NCI-H1105 treated with DMSO at 0.1 percent for 48 hours (cell line): ENCODE data around the gene PIGS.
"Not testable (repeated sequence)": the region's sequence is repeated elsewhere in the genome, so short reads cannot be mapped to it uniquely, and the experiment has no call there.

ENCODE experiments used
- DNase-seq: peaks from one replicate; lab custom pipeline; 2025; lab: John Stamatoyannopoulos, UW

Gene PIGS

GRCh38 chr17:28571361-28572122 is at the start of gene PIGS:
Gene PIGS (minus strand): TSS chr17:28571524. CDS start chr17:28571496, 28 bp downstream.
- peak; percentile 86 for DNase-seq

DNA sequence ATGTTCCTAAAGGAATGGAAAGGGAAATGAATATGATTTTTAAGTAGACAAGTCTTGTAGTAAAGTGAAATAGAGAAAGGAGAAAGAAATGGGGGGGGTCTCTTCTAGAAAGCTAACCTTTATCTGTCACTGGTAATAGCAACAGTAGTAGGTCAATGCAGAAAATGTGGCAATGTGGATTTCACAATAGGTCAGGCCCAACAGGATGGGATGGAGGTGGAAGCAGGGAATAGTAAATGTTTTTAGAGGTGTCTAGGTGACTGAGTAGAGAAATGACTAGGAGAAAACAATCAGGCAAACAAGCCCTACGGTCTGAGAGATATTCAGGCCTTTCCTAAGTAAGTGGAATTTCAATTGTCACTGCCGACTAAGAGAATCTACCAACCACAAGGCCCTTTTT is 48.7 kb upstream of the PIGS start:
- no peak for DNase-seq

DNA sequence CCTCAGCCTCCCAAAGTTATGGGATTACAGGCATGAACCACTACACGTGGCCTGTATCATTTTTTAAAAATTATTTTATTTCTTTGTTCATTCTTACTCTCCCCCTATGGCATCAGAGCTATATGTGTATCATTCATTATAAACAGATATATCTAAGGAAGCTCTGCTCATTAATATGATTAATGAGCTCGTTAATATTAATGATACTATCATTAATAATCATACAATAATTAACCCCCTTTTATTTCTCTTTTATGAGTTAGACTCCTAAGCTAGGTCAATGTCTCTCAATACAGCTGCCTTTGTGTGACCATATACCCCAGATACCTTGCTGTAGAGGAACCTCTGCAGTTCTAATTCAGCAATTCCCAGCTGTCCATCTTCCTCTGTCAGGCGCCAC is 47.1 kb upstream of the PIGS start:
- no peak for DNase-seq

DNA sequence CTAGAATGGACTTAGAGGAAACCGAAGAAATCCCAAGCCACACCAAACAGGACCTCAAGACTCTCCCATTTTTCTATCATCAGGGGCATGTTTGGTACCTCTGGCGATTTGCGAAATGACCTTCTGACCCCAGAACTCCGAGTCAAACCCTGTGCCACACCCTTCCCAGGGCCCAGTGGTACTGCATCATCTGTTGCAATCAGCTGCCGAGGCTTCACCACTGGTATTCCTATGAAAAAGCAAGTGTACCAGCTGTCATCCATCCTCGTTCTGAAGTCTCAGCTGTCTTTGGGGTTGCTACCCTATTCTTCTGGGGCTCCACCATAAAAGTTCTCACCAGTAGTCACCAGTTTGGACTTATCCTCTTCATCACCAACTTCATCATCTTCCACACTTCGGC is 45.0 kb upstream of the PIGS start:
- no peak for DNase-seq

DNA sequence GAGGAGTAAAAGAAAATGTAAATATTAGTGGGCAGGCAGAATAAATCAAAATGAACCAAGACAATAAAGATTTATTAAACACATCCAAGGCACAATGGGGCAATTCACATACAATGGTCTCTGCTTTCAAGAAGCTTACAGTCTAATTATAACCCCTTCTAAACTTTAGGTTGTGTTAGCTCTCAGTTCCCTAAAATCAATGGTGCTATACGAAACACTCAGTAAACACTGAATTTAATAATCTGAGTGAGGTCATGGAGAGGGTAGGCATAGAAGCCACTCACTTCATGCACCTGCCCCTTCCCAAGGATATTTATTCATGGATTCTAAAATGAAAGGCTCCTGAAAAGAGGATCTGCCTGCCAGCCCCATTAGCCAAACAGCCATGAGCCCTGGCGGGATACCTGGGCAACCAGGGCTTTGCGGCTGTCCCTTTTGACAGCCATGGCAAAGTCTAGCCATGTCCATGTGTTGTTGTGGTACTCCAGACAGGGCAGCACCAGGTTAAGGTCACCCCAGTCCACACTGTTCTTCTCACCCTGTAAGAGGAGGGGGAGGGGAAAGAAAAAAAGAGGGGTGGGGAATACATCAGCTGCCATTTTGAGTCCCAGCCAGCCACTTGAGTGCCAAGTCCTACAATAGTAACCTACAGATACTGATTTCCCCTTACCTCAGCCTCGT is 44.1 kb upstream of the PIGS start:
- no peak for DNase-seq

DNA sequence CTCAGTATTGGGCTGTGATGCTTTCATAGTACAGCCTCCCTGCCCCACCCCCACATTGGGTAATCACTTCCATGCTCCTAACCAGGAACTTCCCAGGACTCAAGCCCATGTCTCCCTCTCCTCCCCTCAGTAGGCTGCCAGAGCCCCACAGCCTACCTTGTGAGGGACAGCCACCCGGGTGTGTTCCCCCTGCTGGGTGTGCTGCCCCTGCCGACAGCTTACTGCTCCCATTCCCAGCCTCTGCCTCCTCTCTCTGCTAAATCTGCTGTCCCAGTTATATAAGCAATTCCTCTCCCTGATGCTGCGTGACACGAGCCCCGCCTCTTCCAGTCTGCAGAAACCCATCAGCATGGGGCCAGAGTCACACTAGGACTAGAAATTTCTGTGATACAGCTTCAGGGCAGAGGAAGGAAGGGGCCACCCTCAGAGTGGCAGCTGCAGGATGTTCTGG is 42.6 kb upstream of the PIGS start, which contains the start of gene RSKR:
RSKR (minus strand) TSS at position 255 of the 451 bp plus-strand sequence; CDS start at position 231, 24 bp downstream.
- no peak for DNase-seq

GRCh38 chr17:28612936-28613872 is 41.9 kb upstream of the PIGS start:
- DNase-seq: peak; percentile 11

DNA sequence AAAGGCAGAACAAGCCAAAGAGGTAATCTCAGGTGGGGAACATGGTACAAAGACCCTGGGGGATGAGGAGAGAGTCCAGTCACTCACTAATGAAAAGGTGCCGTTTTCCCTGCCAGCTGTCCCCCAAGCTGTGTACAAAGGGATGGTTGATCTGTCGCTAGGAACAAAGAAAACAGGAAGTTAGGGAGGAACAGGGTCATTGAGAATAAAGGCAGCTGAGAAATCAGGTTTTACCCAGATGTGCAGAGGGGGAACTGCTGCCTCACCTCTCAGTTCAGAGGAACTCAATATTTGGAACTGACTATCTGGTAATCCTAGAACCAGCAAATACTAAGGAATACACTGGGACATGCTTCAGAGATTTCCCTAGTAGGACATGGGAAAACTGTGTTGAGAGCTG is 41.2 kb upstream of the PIGS start:
- no peak for DNase-seq

DNA sequence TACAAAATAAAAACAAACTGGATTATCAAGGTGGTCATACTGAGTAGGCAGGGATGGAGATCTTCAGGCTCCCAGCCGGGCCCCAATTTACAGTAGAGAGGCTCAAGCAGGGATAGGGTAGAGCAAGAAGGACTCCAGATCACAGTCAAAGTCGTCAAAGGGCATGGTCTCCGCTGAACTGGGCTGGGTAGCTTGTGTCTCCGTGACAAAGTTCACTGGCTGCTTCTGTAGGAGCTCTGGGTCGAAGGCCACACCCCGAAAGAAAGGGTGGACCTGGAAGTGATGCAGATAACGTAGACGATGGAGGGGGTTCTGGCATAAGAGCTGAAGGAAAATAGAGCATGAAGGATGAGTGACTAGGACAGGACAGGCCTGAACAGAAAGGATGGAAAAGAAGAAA is 39.1 kb upstream of the PIGS start:
- no peak for DNase-seq

DNA sequence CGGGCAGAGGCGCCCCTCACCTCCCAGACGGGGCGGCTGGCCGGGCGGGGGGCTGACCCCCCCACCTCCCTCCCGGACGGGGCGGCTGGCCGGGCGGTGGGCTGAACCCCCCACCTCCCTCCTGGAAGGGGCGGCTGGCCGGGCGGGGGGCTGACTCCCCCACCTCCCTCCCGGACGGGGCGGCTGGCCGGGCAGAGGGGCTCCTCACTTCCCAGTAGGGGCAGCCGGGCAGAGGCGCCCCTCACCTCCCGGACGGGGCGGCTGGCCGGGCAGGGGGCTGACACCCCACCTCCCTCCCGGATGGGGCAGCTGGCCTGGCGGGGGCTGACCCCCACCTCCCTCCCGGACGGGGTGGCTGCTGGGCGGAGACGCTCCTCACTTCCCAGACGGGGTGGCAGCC is 32.7 kb upstream of the PIGS start:
- not testable (repeated sequence) for DNase-seq

- DNase-seq: peak; percentile 56
Measured at GRCh38 chr17:28599311-28600184, 28.2 kb upstream of the PIGS start.

DNA sequence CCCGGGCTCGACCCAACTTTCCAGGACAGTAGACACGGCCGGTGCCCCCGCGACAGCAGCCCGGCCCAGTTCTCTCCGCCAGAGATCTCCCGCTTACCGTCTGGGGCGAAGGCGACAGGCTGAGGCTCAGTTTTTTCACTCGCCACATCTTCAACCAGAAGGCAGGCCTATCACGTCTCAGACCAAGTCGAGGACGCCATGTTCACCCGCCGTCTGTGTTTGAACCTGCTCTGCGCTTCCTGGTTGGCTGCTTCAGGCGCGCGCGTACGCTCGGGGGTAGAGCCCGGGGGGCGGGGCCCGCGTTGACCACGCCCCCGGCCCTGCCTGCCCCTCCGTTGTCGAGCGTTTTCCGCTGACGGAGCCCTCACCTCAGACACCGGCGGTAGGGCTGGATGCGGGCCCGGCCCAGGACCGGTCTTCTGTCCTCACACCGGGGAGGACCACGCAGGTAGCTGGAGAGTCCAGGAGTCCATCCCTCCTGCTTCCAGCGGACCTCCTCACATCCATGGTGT is 27.5 kb upstream of the PIGS start, which contains the start of gene SPAG5:
SPAG5 (minus strand) TSS at position 227 of the 512 bp plus-strand sequence; CDS start at position 148, 79 bp downstream.
- peak; percentile 92 for DNase-seq

DNA sequence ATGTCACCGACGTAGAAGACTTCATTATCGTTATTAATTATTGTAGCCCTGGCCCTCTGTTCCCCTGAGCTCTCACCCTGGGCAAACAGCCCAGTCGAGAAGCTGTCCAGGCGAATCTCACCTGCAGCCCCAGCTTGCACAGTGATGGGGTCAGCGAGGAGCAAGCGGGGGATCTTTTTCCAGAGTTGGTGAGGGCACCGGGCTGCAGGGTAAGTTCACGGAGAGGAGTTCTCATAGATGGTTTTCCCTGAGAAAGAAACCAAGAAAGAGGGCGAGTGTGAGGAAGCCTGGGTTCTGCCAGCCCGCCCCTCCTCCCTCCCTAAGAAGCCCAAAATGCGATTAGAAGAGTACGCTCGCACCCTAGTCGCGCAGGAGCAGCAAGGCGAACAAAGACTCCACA is 27.1 kb upstream of the PIGS start:
- DNase-seq: peak; percentile 66

DNA sequence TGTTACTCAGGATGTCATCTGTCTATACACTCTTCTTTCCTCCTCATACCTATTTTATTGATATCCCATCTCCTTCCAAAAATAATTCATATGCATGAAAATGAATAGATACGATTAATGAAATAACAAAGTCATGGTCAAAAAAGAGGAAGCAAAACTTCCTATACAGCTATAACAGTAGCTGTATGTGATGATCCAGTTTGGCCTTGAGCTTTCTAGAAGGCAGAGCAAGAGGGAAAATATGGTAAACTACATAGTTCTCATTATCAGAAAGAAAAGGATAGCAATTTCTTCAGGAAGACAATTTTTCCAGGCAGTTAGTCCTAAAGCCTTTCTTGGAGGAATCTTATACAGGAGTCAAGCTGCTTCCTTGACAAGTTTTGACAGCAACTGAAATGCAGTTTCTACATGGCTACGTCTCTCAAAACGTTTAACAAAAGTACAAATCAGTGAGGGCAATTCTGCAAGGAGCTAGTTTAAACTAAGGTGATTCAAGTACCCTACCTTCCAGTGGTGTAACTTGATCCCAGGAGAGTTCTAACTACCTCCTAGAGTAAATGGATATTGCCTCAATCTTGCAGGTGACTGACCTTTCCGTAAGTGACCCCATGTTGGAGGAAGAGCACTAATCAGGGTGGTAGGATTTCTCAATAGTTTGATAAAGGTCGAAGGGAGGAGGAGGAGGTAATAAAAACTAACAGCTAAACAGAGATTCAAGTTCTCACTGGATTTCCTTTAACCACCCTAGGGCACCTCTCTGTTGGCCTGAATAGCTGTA is 26.5 kb upstream of the PIGS start:
- peak; percentile 38 for DNase-seq

DNA sequence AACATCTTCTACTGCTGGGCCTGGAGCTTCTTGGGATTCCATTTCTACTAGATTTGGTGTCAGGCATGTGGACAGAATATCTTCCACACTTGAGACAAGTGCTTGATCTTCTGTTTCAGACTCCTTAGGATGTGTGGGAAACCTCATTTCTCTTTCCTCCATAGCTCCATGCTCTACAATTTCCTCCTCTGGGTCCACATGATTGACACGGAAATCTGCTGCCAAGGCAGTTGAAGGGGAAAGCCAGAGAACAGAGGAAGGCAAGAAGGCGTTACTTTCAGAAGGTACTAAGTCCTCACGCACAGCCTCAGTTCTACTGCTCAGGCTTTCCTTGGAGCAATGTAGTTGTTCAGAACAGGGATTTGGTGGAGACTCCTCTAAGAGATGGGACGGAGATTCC is 20.9 kb upstream of the PIGS start:
- no peak for DNase-seq

DNA sequence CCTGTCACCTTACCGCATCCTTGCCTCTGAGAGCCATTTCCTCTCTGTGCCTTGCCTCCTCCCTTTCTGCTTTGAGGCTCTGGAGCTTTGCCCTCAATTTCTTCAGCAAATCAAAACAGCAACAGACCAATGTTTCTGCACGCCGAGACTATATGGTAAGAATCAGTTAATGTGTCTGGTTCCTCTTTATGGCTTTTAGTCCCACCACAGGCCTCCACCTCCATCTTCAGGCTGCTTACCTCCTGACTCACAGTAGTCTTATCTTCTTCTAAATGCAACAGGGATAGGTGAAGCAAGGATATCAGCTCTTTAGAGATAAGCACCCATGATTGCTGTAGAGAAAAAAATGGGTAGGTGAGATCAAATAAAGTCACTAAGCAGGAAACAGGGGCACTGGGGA is 14.5 kb upstream of the PIGS start:
- no peak for DNase-seq

DNA sequence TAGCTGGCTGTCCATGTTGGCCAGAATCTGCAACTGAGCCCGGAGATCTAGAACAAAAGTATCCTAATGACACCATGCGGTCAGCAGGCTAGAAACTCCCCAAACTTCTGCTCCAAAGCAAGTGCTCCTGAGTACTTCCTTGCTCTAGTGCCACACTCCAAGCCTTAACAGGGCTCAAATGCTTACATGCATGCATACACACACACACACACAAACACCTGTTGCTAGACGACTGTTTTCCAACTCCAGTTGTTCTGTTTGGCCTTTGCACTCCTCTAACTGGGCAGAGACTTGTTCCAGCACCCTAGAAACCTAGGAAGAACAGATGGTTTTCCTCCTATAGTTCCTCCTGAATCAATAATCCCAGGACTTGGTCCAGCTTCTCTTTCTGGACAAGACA is 13.1 kb upstream of the PIGS start:
- no peak for DNase-seq

DNA sequence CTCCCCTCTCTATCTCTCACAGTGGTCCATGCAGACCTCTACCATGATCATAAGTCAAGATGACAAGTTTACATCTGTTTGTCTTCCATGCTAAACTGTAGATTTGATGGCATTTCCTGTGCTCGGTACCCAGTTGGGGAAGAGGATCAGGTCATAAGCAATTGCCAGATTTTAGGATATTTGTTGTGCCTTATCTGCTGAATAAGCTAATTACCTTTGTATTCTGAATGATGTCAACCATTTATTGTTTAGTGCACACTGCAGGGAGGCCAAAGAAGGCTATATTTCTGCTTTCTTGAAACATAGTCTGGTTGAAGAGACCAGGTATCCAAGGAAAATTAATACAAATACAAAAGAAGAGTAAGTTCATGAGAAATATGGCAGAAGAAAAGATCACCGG is 11.2 kb upstream of the PIGS start:
- no peak for DNase-seq

- DNase-seq: no peak
Measured at GRCh38 chr17:28580959-28581358, 9.6 kb upstream of the PIGS start.

DNA sequence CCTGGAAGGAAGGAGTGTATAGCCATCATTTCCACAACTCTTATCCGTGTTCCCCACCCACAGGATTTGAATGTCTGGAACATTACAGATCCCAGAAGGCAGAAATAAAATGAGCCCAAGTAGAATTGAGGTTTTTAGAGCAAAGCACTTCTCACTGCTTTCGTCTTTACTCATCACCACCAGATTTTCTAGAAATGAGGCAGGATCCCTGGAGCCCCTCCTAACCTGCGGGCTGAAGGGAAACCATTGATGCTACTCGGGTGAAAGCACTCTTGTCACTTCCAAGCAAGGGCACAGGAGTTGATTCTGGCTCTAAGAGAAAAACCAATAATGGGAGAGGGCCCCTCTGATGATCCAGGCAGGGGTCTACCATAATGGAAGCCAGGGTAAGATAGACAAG is 8.2 kb upstream of the PIGS start:
- no peak for DNase-seq
